HFF-Myc (cell line): ENCODE measurements around the gene GUK1.

ENCODE experiments used
- DNase-seq: peaks from one replicate; pipeline ENCODE4 v3.0.0-alpha.2; 2011; ENCODE audit warnings: low read depth; ENCODE audit errors: extremely low read depth
- H3K4me3 ChIP-seq: replicated peaks from 2 replicates; pipeline ENCODE4 v1.5.1; 2011; ENCODE audit warnings: low read depth, mild to moderate bottlenecking, control low read depth, low read length
- CTCF ChIP-seq: IDR thresholded peaks from 2 replicates; pipeline ENCODE4 v1.5.1; 2012; ENCODE audit warnings: mild to moderate bottlenecking, low read depth, low read length, control low read depth; ENCODE audit errors: missing control alignments

Gene GUK1

DNA sequence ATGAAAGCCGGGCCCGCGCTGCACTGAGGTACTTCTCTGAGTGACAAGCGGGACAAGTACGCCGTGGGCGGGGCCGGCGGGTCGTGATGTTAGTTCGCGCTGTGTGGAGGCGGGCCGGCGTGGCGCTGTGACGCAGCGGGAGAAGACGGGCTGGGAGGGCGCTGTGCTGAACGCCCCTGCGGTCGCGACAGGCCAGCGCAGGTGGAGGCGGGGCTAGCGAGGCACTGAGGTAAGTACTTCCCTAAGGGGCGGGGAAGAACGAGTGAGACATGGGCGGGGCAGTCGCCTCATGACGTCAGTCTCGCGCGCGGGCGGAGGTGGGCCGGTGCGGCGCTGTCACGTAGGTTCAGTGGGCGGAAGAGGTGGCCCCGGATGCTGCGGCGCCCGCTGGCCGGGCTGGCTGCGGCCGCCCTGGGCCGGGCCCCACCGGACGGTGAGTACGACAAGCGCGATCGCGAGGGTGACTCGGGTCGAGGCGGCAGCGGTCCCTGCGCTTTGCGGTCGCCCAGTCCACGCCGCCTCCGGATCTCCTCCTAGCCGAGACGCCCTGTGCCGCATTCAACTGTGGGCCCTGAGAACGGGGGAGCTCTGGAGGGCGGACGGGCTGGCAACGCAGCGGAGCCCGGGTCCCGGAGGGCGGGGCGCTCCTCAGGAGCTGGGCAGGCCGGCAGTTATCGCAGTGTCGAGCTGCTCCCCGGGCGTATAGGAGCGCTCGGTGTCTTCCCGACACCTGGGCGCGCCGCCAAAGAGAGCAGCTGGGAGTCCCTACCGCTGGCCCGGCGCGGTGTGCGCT, at the start of gene GUK1:
TSS of gene GUK1 (plus strand) at position 349 of the 793 bp plus-strand sequence. CDS start at position 373, 24 bp downstream.
- H3K4me3 ChIP-seq = peak within 1 kb of the TSS; percentile 92
- DNase-seq = peak; percentile 94
- no peak for TF ChIP-seq CTCF

- DNase-seq = no peak
- H3K4me3 ChIP-seq = no peak overlapping the region
- TF ChIP-seq CTCF = no peak
Observed at GRCh38 chr1:228090613-228091081, 49.4 kb upstream of the GUK1 start.

DNA sequence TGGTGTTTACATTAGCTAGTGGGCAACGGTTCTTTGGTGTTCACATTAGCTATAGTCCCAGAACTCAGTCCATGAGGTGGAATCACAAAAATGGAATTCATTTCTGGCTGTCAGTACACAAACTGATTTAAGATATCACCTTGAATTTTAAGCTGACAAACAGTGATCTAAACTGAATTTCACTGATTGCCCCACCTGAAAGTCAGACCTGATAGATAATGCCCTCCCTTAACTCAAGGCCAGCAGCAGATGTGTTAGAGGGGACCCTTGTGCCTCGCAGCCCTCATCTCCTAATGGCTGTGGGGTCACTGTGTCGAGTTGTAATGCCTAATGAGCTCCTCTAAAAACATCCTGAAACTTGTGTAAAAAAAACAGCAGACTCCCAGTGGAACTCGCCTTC, 49.0 kb upstream of the GUK1 start:
- no peak for TF ChIP-seq CTCF
- DNase-seq = no peak

GRCh38 chr1:228092342-228093049, 47.6 kb upstream of the GUK1 start:
- DNase-seq = no peak
- TF ChIP-seq CTCF = no peak
- no peak overlapping the region for H3K4me3 ChIP-seq

More for the DNA sequence above, 49.0 kb upstream of the GUK1 start:
- H3K4me3 ChIP-seq = no peak overlapping the region

GRCh38 chr1:228093050-228093906, 46.8 kb upstream of the GUK1 start:
- no peak for TF ChIP-seq CTCF
- DNase-seq = no peak
- H3K4me3 ChIP-seq = no peak overlapping the region

DNA sequence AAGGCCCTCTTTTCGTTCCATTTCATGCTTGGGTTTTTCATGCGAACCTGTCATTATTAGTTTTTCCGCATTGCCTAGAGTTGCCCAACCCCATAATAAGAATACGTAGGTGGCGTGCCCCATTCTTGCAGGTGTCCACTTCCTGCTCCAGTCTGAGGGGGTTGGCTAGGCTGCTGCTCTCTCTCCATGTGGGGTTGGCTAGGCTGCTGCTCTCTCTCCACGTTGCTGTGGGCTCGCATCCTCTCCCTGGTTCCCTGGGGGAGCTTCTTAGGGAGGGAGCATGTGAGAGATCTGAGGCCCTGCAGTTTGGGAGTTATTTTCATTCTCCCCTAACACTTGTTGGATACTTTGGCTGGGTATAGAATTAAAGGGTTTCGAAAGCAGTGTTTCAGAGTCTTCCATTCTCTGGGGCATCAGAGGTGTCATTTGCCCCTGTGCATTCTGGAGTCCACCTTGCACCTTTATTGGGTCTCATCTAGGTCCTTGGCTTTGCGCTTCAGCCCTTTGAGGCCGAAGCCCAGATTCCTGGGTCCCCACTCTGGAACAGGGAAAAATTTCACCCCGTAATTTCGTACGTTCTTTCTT, 45.6 kb upstream of the GUK1 start:
- no peak for TF ChIP-seq CTCF
- H3K4me3 ChIP-seq = no peak overlapping the region
- no peak for DNase-seq
